Measurements from ENCODE around the gene D2HGDH.

D2HGDH gene

GRCh38 chr2:241703032-241703604 lies 31.3 kb upstream of the D2HGDH start:
- Histone ChIP-seq H3K4ac (ENCODE audit: low read depth in 1 of 2, low read length in 2 of 2) (no peak overlapping the region), H4K8ac (ENCODE audit: low read length) (peak overlapping the region; percentile 82), H4K91ac (ENCODE audit: low read length) (peak overlapping the region; percentile 68), H3K14ac (ENCODE audit: low read length in 2 of 2) (peak overlapping the region; percentile 86 to 87), H3K9me3 (ENCODE audit: control insufficient read depth, low read length) (peaks cover 4% of the 10 kb centered on the region), H3K79me1 (replicated peaks; ENCODE audit: low read length, poor library complexity, severe bottlenecking) (peaks cover 30% of the 10 kb centered on the region), H3K23ac (ENCODE audit: low read length in 2 of 2) (no peak overlapping the region), H2AK5ac (ENCODE audit: low read length, severe bottlenecking) (no peak overlapping the region), H3K27ac (ENCODE audit: low read length, poor library complexity, severe bottlenecking) (no peak overlapping the region), H2AFZ (ENCODE audit: low read depth, low read length) (no peak overlapping the region), H3K27me3 (ENCODE audit: control insufficient read depth in 1 of 2, insufficient read depth in 1 of 2, low read length in 2 of 2) (no peaks in the 10 kb centered on the region), H2BK12ac (ENCODE audit: low read length in 2 of 2) (no peak overlapping the region), H3K4me1 (ENCODE audit: control insufficient read depth, insufficient read depth, low read depth, low read length) (peaks cover 14% of the 10 kb centered on the region), H3K4me2 (ENCODE audit: low read length, poor library complexity, severe bottlenecking) (peak overlapping the region; percentile 99), H3K9ac (ENCODE audit: low read length) (peak overlapping the region; percentile 85), H2BK15ac (ENCODE audit: low read depth, poor library complexity, severe bottlenecking) (no peak overlapping the region), H3K36me3 (ENCODE audit: control insufficient read depth in 1 of 2, insufficient read depth in 2 of 2, low read depth in 1 of 2, low read length in 2 of 2) (peaks cover 32% of the 10 kb centered on the region in 2 experiments), H2BK5ac (ENCODE audit: low read depth, low read length, poor library complexity, severe bottlenecking) (no peak overlapping the region), H3K4me3 (ENCODE audit: insufficient read depth in 1 of 2, low read depth in 1 of 2, low read length in 2 of 2) (peak overlapping the region; percentile 86 to 94), H2BK120ac (ENCODE audit: low read depth, low read length) (peak overlapping the region; percentile 85), H3K18ac (ENCODE audit: low read depth in 1 of 2, low read length in 2 of 2) (peak overlapping the region; percentile 70 to 84)
- DNase-seq = no peak
- WGBS = 63% methylated on average over 11 of the region's 11 CpGs

- Histone ChIP-seq H3K79me1 (replicated peaks; ENCODE audit: low read length, poor library complexity, severe bottlenecking) (peaks cover 32% of the 10 kb centered on the region), H2BK5ac (ENCODE audit: low read depth, low read length, poor library complexity, severe bottlenecking) (no peak overlapping the region), H3K4ac (ENCODE audit: low read depth in 1 of 2, low read length in 2 of 2) (no peak overlapping the region), H3K4me3 (ENCODE audit: insufficient read depth in 1 of 2, low read depth in 1 of 2, low read length in 2 of 2) (no peak overlapping the region), H2AK5ac (ENCODE audit: low read length, severe bottlenecking) (no peak overlapping the region), H4K8ac (ENCODE audit: low read length) (no peak overlapping the region), H3K9ac (ENCODE audit: low read length) (no peak overlapping the region), H2BK12ac (ENCODE audit: low read length in 2 of 2) (no peak overlapping the region), H3K9me3 (ENCODE audit: control insufficient read depth, low read length) (peaks cover 4% of the 10 kb centered on the region), H2BK120ac (ENCODE audit: low read depth, low read length) (no peak overlapping the region), H3K27me3 (ENCODE audit: control insufficient read depth in 1 of 2, insufficient read depth in 1 of 2, low read length in 2 of 2) (no peaks in the 10 kb centered on the region), H3K4me2 (ENCODE audit: low read length, poor library complexity, severe bottlenecking) (no peak overlapping the region), H3K18ac (ENCODE audit: low read depth in 1 of 2, low read length in 2 of 2) (no peak overlapping the region), H3K27ac (ENCODE audit: low read length, poor library complexity, severe bottlenecking) (no peak overlapping the region), H3K4me1 (ENCODE audit: control insufficient read depth, insufficient read depth, low read depth, low read length) (peaks cover 8% of the 10 kb centered on the region), H3K36me3 (ENCODE audit: control insufficient read depth in 1 of 2, insufficient read depth in 2 of 2, low read depth in 1 of 2, low read length in 2 of 2) (peaks cover 56 to 61% of the 10 kb centered on the region in 2 experiments), H3K14ac (ENCODE audit: low read length in 2 of 2) (no peak overlapping the region), H2AFZ (ENCODE audit: low read depth, low read length) (no peak overlapping the region), H2BK15ac (ENCODE audit: low read depth, poor library complexity, severe bottlenecking) (no peak overlapping the region), H3K23ac (ENCODE audit: low read length in 2 of 2) (no peak overlapping the region), H4K91ac (ENCODE audit: low read length) (no peak overlapping the region)
- no peak for DNase-seq
- 100% methylated on average over 3 of the region's 6 CpGs for WGBS
Measured at GRCh38 chr2:241706537-241706936, 27.9 kb upstream of the D2HGDH start.

GRCh38 chr2:241708879-241709278 lies 25.6 kb upstream of the D2HGDH start:
- H3K4me2 ChIP-seq (ENCODE audit: low read length, poor library complexity, severe bottlenecking) = no peak overlapping the region
- no peak for DNase-seq
- 90% methylated on average over 10 of the region's 10 CpGs for WGBS
- no peak overlapping the region for H3K14ac ChIP-seq (ENCODE audit: low read length in 2 of 2)
- H3K18ac ChIP-seq (ENCODE audit: low read depth in 1 of 2, low read length in 2 of 2) = no peak overlapping the region
- no peak overlapping the region for H2BK5ac ChIP-seq (ENCODE audit: low read depth, low read length, poor library complexity, severe bottlenecking)
- H4K91ac ChIP-seq (ENCODE audit: low read length) = no peak overlapping the region
- H2AK5ac ChIP-seq (ENCODE audit: low read length, severe bottlenecking) = no peak overlapping the region
- H4K8ac ChIP-seq (ENCODE audit: low read length) = no peak overlapping the region
- no peak overlapping the region for H3K4ac ChIP-seq (ENCODE audit: low read depth in 1 of 2, low read length in 2 of 2)
- H3K4me1 ChIP-seq (ENCODE audit: control insufficient read depth, insufficient read depth, low read depth, low read length) = no peaks in the 10 kb centered on the region
- no peak overlapping the region for H3K27ac ChIP-seq (ENCODE audit: low read length, poor library complexity, severe bottlenecking)
- peaks cover 22% of the 10 kb centered on the region for H3K79me1 ChIP-seq (replicated peaks; ENCODE audit: low read length, poor library complexity, severe bottlenecking)
- no peak overlapping the region for H3K4me3 ChIP-seq (ENCODE audit: insufficient read depth in 1 of 2, low read depth in 1 of 2, low read length in 2 of 2)
- H2BK15ac ChIP-seq (ENCODE audit: low read depth, poor library complexity, severe bottlenecking) = no peak overlapping the region
- no peak overlapping the region for H2BK120ac ChIP-seq (ENCODE audit: low read depth, low read length)
- H3K36me3 ChIP-seq (ENCODE audit: control insufficient read depth in 1 of 2, insufficient read depth in 2 of 2, low read depth in 1 of 2, low read length in 2 of 2) = peaks cover 76 to 80% of the 10 kb centered on the region in 2 experiments
- H3K9me3 ChIP-seq (ENCODE audit: control insufficient read depth, low read length) = peaks cover 6% of the 10 kb centered on the region
- H2BK12ac ChIP-seq (ENCODE audit: low read length in 2 of 2) = no peak overlapping the region
- no peak overlapping the region for H3K23ac ChIP-seq (ENCODE audit: low read length in 2 of 2)
- no peaks in the 10 kb centered on the region for H3K27me3 ChIP-seq (ENCODE audit: control insufficient read depth in 1 of 2, insufficient read depth in 1 of 2, low read length in 2 of 2)
- no peak overlapping the region for H2AFZ ChIP-seq (ENCODE audit: low read depth, low read length)
- no peak overlapping the region for H3K9ac ChIP-seq (ENCODE audit: low read length)

DNA sequence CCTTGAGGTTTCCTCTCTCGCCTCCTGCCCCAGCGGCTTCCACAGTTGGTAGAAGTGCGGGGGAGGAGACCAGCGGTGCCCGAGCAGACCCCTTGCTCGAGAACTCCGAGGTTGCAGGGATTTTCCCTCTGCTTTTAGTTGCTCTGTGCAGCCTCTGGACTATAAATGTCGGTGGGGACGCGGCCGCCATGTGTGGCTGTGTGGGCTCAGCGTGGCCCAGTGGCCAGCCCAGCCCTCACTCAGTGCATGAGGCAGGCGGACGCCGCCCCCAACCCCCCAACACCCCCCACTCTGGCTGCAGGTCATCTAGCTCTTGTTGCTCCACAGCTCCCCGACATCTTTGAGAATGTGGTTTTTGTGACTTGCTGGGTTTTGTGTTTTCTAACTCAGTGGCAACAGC lies 15.3 kb upstream of the D2HGDH start:
- Histone ChIP-seq H4K91ac (ENCODE audit: low read length) (no peak overlapping the region), H2BK120ac (ENCODE audit: low read depth, low read length) (no peak overlapping the region), H3K79me1 (replicated peaks; ENCODE audit: low read length, poor library complexity, severe bottlenecking) (peaks cover 34% of the 10 kb centered on the region), H2AK5ac (ENCODE audit: low read length, severe bottlenecking) (no peak overlapping the region), H3K14ac (ENCODE audit: low read length in 2 of 2) (no peak overlapping the region), H3K36me3 (ENCODE audit: control insufficient read depth in 1 of 2, insufficient read depth in 2 of 2, low read depth in 1 of 2, low read length in 2 of 2) (peaks cover 62 to 80% of the 10 kb centered on the region in 2 experiments), H3K9ac (ENCODE audit: low read length) (no peak overlapping the region), H3K4me2 (ENCODE audit: low read length, poor library complexity, severe bottlenecking) (no peak overlapping the region), H3K4me1 (ENCODE audit: control insufficient read depth, insufficient read depth, low read depth, low read length) (no peaks in the 10 kb centered on the region), H3K27ac (ENCODE audit: low read length, poor library complexity, severe bottlenecking) (no peak overlapping the region), H3K27me3 (ENCODE audit: control insufficient read depth in 1 of 2, insufficient read depth in 1 of 2, low read length in 2 of 2) (no peaks in the 10 kb centered on the region), H2BK15ac (ENCODE audit: low read depth, poor library complexity, severe bottlenecking) (no peak overlapping the region), H2AFZ (ENCODE audit: low read depth, low read length) (no peak overlapping the region), H2BK5ac (ENCODE audit: low read depth, low read length, poor library complexity, severe bottlenecking) (no peak overlapping the region), H3K9me3 (ENCODE audit: control insufficient read depth, low read length) (peaks cover 11% of the 10 kb centered on the region), H3K23ac (ENCODE audit: low read length in 2 of 2) (no peak overlapping the region), H3K4ac (ENCODE audit: low read depth in 1 of 2, low read length in 2 of 2) (no peak overlapping the region), H3K18ac (ENCODE audit: low read depth in 1 of 2, low read length in 2 of 2) (no peak overlapping the region), H2BK12ac (ENCODE audit: low read length in 2 of 2) (no peak overlapping the region), H3K4me3 (ENCODE audit: insufficient read depth in 1 of 2, low read depth in 1 of 2, low read length in 2 of 2) (no peak overlapping the region), H4K8ac (ENCODE audit: low read length) (no peak overlapping the region)
- DNase-seq = no peak
- 98% methylated on average over 14 of the region's 16 CpGs for WGBS
